Stimulated activated CD4-positive, alpha-beta T cell treated with anti-CD3 and anti-CD28 coated beads, Interleukin-4, amount 100 ng/mL, for 4 hours (primary cell): ENCODE measurements around the gene KRT7.
"Not testable (repeated sequence)": the region's sequence is repeated elsewhere in the genome, so short reads cannot be mapped to it uniquely, and the experiment has no call there.

ENCODE experiments used
- DNase-seq, 2 experiments: peaks; one replicate each; pipeline ENCODE4 v3.0.0-alpha.2; 2020

The KRT7 gene

DNA sequence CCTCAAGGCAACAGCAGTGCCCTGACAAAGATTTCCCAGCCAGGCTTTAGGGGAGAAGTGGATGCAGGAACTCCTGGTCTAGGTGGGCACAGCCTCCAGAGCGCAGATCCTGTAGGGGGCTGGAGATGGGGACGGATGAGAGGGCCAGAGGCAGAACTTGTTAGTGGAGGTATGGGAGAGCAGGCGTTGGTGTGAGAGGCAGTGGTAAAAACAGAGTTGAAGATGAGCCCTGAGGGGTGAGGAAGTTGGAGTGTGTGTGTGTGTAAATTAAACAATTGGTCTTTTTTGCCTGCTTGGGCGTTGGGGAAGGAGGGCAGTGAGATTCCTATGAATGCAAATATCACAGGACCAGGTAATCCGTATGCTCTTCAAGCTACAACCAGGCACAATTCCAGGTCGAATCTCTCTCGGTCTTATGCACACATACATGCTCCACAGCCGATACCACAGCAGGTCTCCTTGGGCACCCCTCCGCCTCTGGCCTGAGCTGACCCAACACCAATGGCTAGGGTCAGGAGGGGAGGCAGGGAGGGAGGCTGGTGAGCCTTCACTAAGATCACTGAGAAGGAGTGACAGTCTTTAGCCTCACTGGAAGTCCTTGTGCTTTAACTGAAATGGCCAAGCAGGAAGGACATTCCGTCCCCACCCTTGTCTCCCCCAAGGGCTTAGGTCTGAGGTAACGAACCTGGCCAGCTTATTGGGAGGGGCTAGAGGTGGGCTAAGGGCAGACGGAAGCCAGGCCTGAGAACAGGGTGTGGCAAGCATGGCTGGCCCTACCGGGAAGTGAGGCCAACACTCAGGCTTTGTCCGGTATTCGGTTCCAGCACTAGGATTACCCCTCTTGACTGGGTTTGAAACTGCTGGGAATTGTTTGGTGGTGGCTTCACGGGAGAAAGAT is 1.5 kb upstream of the KRT7 start:
- DNase-seq, result no peak

DNA sequence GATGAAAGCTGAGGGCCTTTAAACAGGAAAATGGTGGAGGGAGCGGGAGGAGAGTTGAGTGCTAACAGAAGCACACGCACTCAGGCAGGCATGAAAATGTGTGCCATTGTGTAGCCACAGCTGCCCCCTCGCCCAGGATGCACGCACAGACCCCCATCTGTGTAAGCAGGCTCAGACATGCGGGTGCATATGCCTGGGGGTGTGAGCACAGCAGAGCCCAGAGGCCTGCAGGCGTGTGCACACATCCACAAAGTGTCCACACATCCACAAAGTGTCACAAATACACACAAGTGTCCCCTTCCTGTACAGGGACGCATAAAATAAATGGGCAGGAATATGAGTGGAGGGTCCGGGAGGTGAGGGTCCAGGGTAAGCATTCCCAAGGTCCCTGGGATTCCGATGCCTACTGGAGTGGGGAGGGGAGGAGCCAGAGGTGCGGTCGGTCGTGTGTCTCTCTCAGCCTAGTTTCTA is 805 bp upstream of the KRT7 start:
- no peak for DNase-seq

DNA sequence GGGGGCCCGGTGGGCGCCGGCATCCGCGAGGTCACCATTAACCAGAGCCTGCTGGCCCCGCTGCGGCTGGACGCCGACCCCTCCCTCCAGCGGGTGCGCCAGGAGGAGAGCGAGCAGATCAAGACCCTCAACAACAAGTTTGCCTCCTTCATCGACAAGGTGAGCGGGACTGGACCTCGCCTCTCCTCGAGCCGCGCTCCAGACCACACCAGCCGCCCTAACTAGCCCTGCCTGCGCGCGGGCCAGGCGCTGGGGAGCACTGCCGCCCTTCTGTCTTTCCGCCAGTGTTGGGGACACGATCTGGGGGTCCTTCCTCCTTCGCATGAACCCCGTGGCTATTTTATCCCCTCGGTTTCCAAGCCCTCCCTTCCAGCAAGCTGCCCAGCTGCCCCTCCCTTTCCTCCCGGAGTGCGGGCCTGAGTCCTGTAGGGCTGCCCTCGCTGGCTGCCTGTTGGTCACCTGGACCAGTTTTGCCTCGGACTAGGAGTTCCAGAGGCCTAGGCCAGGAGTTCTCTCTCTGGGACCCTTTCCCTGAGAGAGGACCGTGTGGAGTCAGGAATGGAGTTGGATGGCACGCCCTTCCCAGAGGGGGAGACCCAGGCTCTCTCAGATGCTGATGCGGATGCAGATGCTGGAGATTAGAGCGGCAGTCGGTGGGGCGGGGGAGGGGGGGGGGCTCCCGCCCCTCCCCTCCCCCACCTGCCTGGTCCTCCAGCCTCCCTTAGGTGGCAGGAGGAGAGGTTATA is 592 bp downstream of the KRT7 start:
- no peak for DNase-seq

DNA sequence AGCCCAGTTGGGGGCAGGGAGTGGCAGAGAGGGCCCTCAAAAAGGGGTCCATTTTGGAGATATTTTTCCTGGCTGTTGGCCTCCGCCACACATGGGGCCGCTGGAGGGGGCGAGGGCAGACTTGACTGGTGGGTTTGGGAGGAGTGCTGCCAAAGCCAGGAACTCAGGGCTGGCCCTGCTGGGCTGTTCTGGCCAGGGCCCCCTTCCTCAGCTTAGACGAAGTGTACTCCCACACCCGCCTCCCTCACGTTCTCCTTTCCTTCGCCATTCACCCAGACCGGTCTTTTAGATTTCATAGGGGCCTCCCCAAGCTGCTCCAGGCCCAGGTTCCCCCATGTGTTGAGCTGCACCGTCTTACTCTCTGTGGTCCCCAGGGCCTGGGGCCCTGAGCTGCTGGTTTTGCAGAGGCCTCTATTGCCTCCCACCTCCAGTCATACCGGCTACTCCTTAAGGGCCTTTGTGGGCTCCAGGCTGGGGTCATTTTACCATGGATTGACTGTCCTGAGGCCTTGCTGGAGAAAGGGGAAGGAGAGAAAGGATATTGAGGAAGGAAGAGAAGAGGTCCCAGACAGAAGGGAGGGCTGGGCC is 1.3 kb downstream of the KRT7 start:
- DNase-seq, result no peak

DNA sequence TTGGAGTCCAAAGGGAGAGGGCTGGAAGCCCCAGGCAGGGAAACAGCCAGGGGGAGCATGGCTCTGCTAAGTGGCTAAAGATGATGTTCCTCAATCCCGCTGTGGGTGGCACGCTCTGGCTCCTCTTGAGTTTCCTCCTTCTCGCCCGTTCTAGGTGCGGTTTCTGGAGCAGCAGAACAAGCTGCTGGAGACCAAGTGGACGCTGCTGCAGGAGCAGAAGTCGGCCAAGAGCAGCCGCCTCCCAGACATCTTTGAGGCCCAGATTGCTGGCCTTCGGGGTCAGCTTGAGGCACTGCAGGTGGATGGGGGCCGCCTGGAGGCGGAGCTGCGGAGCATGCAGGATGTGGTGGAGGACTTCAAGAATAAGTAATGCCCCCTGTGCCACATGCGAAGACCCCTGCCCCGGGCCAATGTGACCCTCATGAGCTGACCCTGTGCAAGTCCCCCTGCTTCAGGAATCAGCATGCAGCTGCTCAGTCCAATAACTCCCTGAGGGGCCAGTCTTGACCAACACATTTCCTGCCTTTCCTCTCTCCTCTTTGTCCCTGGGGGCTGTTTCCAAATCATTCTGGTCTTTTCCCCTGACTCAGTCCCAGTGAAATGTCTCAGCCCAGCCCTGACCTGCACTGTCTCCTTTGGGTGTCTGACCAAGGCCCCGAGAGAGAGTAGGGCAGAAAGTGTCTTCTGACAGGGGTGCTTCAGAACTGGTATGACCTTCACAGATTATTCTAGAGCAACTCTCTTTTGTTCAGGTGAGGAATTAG is 2.1 kb downstream of the KRT7 start:
- DNase-seq, result no peak

DNA sequence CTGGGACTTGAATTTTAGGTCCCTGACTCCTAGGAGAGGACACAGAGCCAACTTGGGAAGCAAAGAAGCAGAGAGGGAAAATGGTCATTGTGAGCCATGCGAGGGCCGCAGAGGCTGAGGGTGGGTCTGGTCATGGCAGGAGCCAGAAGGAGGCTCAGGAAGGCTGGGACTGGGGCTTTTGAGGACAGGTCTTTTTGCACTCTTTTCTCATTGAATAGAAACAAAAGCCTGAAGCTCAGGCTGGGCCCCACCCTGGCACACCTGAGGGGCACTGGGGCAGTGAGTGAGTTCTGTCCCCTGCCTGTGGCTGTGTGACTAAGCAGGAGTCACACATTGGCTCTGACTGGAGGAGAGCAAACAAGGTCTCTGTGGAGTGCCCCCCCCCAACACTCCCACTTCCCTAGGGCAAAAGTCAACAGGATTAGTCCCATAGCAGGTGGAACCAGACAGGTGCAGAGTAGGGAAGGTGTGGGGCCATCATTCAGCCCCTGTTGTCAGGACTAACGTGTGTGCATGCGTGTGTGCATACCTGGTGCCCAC is 2.8 kb downstream of the KRT7 start:
- no peak for DNase-seq

DNA sequence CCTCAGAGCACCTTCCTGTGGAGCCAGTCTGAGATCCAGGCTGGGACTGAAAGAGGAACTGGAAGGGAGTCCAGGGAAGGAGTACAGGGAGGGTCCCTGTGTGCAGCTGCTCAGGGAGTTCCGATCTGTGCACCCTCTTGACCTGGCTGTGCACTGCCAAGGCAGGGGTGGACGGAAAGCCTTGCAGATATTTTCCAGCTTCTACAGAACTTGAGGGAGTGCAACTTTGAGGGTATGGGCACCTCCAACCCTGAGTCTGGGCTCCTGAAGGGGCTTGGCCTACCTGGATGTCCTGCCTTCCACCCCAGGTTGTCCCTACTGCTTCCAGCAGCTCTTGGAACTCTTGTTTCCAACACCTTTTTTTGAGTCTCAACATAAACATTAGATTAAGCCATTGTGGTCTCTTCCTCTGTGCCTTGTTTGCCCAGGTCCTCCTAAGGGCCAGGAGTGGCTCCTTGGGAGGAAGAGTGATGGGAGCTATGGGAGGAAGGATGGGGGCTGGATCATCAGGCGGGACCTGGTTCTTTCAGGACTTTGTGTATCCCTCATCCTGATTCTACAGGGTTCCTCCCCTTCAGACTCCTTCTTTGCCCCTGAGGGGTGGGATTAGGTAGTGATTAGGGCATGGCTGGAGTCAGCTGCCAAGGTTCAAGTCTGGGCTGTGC is 3.5 kb downstream of the KRT7 start:
- no peak for DNase-seq

DNA sequence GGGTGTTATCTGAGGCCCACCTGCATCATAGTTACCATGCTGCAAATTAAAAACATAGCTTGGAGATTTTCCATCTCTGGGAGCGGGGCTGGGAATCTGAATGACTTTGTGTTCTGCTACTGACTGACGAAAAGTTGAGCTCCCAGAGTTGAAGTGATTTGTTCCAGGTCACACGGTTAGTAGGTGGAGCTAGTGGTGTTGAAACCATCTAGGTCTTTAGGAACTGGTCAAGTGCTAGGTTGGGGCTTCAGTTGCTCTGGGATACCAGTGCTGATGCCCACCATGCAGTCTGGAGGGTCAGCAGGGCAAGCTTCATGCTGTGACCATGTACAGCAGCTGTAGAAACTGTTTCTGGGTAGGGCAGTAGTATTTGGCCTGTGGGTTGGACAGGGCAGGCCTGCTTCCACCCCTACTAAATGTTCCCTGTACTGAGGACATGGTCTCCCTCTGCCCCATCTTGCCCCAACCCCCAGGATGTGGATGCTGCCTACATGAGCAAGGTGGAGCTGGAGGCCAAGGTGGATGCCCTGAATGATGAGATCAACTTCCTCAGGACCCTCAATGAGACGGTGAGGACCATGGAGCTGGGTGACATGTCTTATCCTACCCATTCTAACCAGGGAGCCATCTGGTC is 5.3 kb downstream of the KRT7 start:
- no peak for DNase-seq

DNA sequence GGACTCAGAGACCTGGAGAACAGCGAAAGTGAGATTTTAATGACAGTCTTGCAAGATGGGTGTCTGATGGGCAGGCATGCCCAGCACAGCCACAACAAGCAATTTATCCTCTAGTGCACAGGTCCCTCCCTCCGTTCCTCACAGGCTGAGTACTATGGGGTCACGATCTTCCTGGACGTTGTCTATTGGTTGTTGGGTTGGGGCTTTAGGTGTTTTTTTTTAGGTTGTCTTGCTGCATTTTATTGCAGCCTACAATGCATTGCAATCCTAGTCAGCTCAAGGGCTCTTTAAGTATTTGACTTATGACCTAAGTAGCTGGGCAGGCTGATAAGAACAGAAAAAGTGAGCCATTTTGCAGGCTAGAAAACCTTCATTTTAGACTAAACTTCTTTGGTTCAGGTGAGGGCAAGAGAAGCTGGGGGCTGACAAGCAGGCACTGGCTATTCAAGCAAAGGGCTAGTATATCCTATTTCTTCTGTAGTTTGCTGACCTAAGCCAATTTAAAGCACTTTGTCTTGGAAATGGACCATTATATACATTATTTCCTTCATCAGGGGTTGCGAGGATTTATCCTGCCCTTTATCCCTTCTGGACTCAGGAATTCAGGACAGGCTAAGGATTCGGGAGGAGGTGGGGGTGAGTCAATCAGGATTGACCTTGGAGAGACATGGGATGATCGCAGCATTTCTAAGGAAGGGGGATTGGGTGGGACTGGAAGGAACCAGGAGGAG is 6.0 kb downstream of the KRT7 start:
- DNase-seq, result no peak

DNA sequence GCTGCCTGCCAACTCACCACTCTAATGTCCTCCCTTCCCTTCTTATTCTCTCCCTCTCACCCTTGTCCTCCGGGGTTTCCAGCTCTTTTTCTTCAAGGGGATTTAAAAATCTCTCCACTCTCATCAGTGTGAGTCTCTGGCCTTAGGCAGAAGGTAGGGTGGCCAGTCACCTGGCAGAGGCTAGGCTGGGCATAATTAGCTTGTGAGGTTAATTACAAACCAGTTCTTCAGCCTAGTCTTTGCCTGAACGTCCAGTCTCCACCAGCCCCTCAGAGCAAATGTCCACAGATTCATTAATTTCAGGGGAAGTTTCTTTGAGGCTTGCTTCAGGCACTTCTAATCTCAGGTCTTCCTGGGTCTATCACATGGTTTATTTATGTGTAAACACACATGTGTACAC is 6.7 kb downstream of the KRT7 start:
- DNase-seq, result no peak

DNA sequence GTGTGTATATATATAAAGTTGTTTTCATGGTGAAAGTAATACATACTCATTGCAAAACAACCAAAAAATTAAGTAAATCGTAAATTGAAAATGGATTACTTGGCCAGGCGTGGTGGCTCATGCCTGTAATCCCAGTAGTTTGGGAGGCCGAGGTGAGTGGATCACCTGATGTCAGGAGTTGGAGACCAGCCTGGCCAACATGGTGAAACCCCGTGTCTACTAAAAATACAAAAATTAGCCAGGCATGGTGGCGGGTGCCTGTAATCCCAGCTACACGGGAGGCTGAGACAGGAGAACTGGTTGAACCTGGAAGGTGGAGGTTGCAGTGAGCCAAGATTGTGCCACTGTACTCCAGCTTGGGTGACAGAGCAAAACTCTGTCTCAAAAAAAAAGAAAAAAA is 7.2 kb downstream of the KRT7 start:
- DNase-seq, result not testable (repeated sequence)

DNA sequence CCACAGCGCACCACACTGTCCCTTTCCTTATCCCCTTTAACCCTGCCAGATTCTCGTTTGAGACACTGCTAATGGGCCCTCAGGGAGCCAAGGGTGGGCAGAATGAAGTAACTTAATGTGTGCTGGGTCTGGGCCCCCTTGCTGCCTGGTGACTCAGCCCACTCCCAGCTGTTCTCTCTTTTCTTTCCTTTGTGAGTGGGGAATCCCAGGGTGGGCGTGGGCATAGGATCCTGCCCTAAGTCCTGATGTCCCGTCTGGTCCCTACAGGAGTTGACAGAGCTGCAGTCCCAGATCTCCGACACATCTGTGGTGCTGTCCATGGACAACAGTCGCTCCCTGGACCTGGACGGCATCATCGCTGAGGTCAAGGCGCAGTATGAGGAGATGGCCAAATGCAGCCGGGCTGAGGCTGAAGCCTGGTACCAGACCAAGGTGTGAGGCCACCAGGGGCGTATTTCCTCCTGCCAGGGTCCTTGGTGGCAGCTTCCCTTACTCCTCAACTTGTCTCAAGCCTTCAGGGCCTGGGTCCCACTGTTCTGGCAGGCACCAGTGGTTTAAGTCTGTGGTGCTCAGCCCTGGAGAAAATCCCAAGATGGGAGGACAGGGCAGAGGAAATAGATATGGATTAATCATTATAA is 8.3 kb downstream of the KRT7 start:
- DNase-seq, result no peak

DNA sequence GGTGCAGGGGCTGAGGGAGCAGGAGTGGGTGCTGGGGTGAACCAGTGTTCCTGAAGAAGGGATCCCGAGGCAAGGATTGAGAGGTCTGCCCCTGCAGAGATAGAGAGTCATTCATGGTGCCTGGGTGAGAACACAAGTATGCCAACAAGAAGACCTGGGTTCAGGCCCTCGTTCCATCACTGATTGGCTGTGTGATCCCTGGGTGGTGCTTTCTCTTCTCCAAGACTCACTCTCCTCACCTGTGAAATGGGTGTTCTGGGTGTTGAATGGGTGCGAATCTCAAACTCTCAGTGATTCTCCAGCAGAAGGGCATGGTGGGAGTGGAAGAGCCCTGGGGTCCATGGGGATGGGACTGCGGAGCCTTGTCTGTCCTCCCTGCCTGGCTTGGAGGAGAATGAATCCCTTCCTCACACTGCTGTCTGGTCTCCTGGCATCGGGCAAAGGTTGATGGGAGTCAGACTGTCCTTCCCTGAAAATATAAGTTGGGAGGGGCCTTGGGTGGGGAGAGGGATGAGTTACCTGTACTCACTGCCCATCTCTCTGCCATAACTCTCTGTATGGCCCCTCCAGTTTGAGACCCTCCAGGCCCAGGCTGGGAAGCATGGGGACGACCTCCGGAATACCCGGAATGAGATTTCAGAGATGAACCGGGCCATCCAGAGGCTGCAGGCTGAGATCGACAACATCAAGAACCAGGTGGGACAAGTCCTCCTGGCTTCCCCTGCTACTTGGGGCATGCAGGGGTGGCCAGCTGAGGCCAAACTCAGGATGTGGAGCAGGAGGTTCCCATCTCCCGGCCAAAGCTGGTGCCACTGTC is 9.6 kb downstream of the KRT7 start:
- no peak for DNase-seq

DNA sequence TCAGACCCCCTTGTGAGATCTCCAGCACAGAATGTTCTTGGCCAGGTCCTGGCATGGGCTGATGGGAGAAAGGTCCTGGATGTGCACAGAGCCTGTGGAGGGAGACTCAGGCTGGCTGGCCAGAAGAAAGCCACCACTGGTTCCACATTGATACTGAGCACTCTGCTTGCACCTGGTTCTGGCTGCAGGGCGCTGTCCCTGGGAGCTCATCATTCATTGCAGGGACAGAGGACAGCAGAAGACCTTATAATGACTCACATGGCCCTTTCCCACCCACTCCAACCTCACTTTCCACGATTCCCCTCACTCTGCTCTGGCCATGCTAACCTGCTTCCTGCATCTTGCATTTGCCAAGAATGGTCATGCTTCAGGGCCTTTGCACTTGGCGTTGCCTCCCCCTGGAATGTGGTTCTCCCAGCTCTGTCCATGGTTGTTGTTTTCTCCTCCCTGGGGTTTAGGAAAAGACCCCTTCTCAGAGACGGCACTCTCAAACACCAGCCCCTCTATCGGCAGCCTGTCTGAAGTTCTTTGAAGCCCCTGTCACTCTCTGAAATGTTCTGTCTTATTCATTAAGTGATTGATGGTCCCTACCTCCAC is 10.3 kb downstream of the KRT7 start:
- no peak for DNase-seq

DNA sequence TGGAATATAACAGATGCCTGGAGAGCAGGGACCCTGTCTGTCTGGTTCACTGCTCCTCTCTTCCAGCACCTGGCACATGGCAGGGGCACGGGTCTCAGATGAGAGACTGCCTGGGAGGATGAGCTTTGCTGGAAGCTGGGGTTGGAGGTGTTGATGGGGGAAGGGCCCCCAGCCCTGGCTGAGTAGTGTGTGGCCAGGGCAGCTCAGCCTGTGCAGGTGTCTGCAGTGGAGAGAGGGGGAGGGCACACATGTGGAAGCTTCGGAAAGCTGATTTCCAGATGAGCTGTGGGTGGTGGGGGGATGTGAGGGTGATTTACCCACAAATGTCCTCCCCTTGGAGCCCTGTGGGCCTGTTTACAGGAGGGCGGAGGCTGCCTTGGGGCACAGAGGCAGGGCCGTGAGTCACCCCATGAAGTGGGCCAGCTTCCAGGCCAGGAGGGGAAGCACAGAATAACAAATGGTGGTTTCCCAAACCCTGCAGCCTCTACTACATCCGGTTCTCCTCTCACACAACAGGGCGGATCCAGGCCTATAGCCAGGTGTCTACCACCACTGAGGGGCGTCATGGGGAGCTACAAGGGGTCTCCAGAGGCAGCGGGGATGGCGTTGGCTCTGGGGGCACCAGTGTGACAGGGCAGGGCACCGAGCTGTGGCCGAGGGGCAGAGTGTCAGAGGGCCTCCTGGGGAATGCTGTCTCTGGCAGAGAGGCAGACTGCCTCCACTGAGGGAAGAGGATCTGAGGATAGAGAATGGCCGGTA is 11.0 kb downstream of the KRT7 start:
- peak; percentile 50 to 60 for DNase-seq

DNA sequence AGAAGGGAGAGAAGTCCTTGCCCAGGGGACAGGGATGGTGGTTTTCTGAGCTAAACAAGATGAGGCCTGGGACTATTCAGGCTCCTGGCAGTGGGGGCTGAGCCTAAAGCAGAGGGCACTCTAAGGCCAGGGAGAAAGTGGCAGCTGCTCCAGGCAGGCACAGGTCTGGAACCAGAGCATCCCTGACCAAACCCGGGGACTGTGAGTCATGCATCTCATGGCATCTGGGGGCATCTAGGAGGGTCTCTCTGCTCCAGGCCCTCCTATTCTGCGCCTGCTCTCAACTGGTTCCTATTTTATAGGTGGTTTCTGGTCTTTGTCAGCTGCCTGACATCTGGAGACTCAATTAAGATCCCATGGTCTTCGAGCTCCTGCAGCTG is 11.6 kb downstream of the KRT7 start:
- DNase-seq, result no peak

DNA sequence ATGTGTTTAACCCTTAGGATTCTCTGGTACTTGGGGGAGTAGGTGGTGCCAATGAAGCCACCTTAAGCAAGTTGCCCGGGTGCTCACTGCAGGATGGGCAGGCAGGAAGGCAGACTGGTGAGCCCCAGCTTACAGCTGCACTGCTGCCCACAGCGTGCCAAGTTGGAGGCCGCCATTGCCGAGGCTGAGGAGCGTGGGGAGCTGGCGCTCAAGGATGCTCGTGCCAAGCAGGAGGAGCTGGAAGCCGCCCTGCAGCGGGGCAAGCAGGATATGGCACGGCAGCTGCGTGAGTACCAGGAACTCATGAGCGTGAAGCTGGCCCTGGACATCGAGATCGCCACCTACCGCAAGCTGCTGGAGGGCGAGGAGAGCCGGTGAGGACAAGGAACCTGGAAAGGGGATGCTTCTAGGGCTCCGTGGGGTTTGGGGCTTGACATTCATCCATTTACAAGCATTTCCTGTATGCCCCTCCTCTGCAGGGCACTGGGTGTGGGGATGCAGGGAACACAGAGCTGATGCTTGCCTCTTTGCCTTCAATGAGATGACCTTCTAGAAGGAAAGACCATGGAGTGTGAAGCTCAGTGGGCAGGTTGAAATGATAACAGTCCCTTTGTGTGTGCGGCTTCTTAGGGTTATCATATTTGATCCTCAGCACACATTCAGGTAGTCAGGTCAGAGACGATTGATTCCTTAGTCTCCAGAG is 12.4 kb downstream of the KRT7 start:
- no peak for DNase-seq
